ENCODE results near the gene CCT6A.
"Not testable (repeated sequence)": the region's sequence is repeated elsewhere in the genome, so short reads cannot be mapped to it uniquely, and the experiment has no call there.

The CCT6A gene

DNA sequence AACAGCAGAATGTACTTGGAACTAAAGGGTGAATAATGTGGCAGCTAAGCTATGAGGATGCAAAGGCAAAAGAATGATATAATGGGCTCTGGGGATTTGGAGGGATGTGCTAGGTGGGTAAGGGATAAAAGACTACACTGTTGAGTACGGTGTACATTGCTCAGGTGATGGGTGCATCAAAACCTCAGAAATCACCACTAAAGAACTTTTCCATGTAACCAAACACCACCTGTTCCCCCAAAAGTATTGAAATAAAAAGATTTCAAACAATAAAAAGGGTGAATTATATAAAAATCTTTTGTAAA is 56.3 kb downstream of the CCT6A start:
- TF ChIP-seq, protein P1, sequence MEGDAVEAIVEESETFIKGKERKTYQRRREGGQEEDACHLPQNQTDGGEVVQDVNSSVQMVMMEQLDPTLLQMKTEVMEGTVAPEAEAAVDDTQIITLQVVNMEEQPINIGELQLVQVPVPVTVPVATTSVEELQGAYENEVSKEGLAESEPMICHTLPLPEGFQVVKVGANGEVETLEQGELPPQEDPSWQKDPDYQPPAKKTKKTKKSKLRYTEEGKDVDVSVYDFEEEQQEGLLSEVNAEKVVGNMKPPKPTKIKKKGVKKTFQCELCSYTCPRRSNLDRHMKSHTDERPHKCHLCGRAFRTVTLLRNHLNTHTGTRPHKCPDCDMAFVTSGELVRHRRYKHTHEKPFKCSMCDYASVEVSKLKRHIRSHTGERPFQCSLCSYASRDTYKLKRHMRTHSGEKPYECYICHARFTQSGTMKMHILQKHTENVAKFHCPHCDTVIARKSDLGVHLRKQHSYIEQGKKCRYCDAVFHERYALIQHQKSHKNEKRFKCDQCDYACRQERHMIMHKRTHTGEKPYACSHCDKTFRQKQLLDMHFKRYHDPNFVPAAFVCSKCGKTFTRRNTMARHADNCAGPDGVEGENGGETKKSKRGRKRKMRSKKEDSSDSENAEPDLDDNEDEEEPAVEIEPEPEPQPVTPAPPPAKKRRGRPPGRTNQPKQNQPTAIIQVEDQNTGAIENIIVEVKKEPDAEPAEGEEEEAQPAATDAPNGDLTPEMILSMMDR (IDR thresholded peaks at IDR 0.05; ENCODE audit: unreplicated experiment in 3 of 3), result no peak
- Mint-ChIP-seq H3K36me3 (ENCODE audit: low read depth) (peaks cover 11% of the 10 kb centered on the region), H3K27ac (no peak overlapping the region), H3K4me1 (peaks cover 14% of the 10 kb centered on the region), H3K4me3 (peak overlapping the region; percentile 47 to 75 (median 62)), H3K27me3 (ENCODE audit: low read depth) (no peaks in the 10 kb centered on the region), H3K9me3 (peaks cover 11% of the 10 kb centered on the region)

DNA sequence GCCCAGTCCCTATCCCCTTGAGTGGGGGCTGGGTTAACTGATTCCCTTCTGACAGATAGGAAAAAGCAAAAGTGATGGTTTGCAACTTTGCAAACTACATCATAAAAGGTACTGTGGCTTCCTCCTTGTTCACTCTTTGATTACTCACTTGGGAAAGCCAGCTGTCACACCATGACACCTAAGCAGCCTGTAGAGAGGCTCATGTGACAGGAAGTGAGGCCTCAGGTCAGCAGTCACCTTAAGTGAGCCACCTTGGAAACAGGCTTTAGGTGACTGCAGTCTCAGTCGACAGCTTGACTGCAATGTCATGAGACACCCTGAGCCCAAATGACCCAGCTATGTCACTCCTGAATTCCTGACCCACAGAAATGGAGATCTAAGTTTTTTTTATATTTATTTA is 59.0 kb downstream of the CCT6A start:
- H3K36me3 Mint-ChIP-seq (ENCODE audit: low read depth), result peaks cover 3% of the 10 kb centered on the region
- peaks cover 9% of the 10 kb centered on the region for H3K4me1 Mint-ChIP-seq
- H3K4me3 Mint-ChIP-seq, result no peak overlapping the region
- no peak overlapping the region for H3K27ac Mint-ChIP-seq
- peaks cover 11% of the 10 kb centered on the region for H3K9me3 Mint-ChIP-seq
- H3K27me3 Mint-ChIP-seq (ENCODE audit: low read depth), result no peaks in the 10 kb centered on the region
- TF ChIP-seq, protein P1 (IDR thresholded peaks at IDR 0.05; ENCODE audit: unreplicated experiment in 3 of 3), result no peak

DNA sequence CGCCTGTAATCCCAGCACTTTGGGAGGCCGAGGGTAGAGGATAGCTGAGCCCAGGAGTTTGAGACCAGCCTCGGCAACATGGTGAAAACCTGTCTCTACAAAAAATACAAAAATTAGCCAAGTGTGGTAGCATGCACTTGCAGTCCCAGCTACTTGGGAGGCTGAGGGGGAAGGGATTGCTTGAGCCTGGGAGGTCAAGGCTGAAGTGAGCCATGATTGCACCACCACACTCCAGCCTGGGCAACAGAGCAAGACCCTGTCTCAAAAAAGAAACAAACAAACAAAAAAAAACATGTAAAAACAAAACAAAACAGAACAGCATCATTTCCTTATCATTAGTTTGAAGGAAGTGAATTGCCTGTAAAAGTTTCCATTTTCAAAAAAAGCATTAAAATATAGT is 60.7 kb downstream of the CCT6A start:
- H3K4me3 Mint-ChIP-seq; H3K36me3 Mint-ChIP-seq (ENCODE audit: low read depth); H3K9me3 Mint-ChIP-seq; H3K27ac Mint-ChIP-seq; H3K27me3 Mint-ChIP-seq (ENCODE audit: low read depth); H3K4me1 Mint-ChIP-seq: not testable (repeated sequence)

Data from nephron (organoid).